Kidney glomerular epithelial cell (primary cell): ENCODE results near the gene LYAR.

Experiments
- DNase-seq: peaks from one replicate; lab custom pipeline; 2025; lab: John Stamatoyannopoulos, UW

LYAR gene

GRCh38 chr4:4289941-4290850, at the start of gene LYAR, which contains the start of gene ZBTB49:
LYAR (minus strand) TSS chr4:4290154; CDS start chr4:4283742, 6,412 bp downstream.
ZBTB49 (plus strand) TSS chr4:4290251; CDS start chr4:4299946, 9,695 bp downstream.
- peak; percentile 74 for DNase-seq

- no peak for DNase-seq
Observed at GRCh38 chr4:4339504-4340085, 49.6 kb upstream of the LYAR start.

GRCh38 chr4:4338210-4339001, 48.5 kb upstream of the LYAR start:
- DNase-seq, result no peak

- DNase-seq, result peak; percentile 0
Observed at GRCh38 chr4:4334798-4335520, 45.0 kb upstream of the LYAR start.

- no peak for DNase-seq
Observed at GRCh38 chr4:4333265-4333706, 43.3 kb upstream of the LYAR start.

DNA sequence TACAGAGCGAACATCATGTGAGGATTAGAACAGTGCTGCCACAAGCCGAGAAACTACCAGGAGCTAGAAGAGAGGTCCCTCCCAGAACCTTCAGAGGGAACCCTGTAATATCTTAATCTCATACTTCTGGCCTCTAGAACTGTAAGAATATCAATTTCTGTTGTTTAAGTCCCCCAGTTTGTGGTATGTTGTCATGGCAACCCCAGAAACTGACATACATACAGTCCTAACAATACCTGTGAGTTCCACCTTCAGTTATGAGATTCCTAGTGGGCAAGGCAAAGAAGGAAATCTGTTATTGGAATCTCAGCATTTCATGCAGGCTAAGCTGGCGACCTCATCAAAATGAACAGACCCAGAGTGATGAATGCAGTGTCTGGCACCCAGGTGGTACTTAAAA, 42.6 kb upstream of the LYAR start:
- no peak for DNase-seq

GRCh38 chr4:4330794-4331193, 40.8 kb upstream of the LYAR start:
- no peak for DNase-seq

DNA sequence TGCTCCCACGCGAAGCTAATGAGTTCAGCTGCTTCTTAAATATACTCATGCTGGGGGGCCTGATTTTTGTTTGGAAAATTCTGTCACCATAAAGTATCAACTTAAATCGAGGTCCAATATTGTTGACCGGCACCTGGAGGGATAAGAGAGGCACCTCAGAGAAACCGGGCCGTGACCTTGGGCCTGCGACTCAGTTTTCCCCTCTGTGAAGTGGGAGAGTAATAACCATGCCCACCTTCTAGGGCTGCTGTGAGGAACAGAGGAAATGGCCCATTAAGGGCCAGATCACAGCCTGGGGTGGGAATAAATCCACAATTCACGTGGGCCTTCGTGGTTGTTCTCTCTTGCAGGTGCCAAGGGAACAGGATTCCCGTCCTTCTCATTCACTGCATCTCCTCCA, 39.5 kb upstream of the LYAR start:
- DNase-seq, result no peak

GRCh38 chr4:4328840-4329239, 38.9 kb upstream of the LYAR start:
- no peak for DNase-seq

- no peak for DNase-seq
Observed at GRCh38 chr4:4328206-4328605, 38.3 kb upstream of the LYAR start.

DNA sequence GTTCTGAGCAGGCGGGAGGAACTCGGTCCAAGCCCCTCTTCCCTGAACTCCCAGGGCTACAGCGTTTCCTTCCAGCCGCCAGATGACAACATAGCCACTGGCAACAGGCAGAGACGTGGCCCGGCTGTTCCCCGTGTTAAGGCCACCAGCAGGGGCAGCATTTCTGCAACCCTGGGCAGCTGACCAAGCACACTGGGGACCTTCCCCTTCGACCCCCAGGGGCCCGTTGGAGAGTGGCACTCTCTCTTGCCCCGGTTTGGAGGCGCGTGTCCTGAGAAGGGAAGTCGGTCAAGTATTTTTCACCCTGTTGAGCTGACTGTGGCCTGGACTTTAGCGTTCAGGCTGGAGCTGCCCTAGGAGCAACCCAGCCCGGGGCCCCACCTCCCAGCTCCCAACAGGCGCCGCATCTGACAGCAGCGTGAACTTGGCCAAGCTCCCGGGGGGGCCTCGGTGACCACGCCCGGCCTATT, 37.7 kb upstream of the LYAR start:
- DNase-seq, result no peak

DNA sequence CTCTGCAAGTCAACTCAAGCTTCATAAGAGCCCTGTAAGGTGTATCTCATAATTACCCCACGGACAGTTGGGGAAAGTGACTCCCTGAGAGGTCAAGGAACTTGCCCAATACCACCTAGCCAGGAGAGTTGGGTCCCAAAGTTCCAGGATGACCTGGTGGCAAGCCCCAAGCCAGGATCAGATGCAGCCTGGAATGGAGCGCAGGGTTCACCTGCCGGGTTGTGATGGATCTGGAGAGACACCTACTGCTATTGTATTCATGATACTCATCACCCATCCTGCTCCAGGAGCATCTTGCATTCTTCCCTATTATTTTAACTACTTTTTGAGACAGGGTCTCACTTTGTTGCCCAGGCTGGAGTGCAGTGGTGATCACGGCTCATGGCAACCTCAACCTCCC, 36.2 kb upstream of the LYAR start:
- DNase-seq, result no peak

- DNase-seq, result no peak
Observed at GRCh38 chr4:4325321-4325720, 35.4 kb upstream of the LYAR start.

GRCh38 chr4:4323705-4324534, 34.0 kb upstream of the LYAR start:
- DNase-seq, result no peak

DNA sequence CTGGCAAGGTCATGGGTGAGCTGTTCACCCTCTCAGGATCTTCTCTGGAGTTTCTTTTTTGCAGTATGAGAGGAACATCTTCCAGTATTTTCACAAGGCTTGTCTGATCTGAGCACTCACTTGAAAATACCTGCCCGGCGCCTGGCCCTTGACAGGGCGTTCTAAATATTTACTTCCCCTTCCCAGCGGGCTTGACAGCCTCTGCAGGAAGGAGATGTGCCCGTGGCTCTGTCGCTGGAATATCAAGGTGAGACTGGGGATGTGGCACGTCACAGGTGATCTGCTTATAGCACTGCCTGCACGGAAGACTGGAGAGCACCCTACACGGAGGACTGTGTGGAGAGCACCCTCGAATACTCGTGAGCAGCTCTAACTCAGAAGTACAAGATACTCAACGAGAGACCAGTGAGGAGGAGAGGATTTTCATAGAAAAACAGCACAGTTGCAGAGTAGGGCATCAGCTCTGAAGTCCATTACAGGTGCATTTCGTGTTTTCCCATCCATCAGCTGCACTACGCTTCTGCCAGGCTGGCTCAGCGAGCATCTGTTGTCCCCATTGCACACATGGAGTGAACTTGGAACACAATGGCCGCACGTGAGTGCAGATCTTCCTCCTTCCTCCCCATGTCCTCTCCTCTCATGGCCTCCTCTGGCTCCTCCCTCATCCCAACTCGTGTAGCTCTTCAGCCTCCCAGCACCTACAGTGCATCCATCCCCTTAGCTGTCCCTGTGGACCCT, 32.2 kb upstream of the LYAR start:
- no peak for DNase-seq

- no peak for DNase-seq
Observed at GRCh38 chr4:4320951-4321714, 31.2 kb upstream of the LYAR start.

DNA sequence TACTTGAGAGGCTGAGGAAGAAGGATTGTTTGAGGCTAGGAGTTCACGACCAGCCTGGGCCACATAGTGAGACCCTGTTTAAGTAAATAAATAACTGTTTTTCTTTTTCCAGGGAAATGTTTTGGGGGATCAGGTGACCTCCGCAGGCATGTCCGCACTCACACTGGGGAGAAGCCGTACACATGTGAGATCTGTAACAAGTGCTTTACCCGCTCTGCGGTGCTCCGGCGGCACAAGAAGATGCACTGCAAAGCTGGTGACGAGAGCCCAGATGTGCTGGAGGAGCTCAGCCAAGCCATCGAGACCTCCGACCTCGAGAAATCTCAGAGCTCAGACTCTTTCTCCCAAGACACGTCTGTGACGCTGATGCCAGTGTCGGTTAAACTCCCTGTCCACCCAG, 30.6 kb upstream of the LYAR start:
- DNase-seq, result no peak

DNA sequence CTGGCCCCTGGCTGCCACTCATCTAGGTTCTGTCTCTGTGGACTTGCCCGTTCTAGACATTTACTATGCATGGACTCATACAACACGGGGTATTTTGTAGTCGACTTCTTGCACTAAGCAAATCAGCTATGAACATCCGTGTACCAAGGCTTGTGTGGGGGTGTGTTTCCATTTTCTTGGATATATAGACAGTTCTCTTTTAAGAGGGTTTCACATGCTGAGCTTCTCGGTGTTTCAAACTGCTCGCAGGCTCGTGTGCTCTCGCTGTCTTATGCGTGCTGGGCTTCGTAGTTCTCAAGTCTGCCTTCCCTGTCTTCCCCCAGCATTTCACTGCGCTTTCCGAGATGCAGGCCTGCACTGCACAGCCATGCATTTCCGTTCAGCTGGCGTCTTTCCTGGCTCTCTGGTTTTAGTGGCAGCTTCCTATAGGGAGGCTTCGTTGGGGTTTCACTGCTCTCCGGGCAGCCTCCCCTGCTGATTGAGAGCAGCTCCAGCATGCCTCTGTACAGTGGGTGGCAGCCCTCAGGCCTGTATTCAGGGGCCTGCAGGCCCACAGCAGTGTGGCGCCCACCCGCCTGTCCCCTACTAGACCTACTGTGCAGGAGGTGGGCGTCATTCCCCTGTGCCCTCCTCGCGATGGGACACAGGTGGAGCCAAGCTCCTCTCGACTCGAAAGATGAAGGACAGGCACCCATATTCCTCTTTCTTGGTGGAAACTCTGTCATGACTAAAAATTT, 27.7 kb upstream of the LYAR start:
- DNase-seq, result no peak

- no peak for DNase-seq
Observed at GRCh38 chr4:4316150-4316495, 26.2 kb upstream of the LYAR start.
